HUES64 (cell line): ENCODE measurements around the gene FBXL7.

Experiments
- H3K27ac ChIP-seq: 2 replicates; pipeline ENCODE4 v1.7.0; 2013; ENCODE audit warnings: low read depth, low read length, inconsistent platforms
- H3K27me3 ChIP-seq: 2 replicates; pipeline ENCODE4 v1.6.1; 2013; ENCODE audit warnings: mild to moderate bottlenecking, low read length; ENCODE audit not compliant: insufficient read depth
- H3K36me3 ChIP-seq: 2 replicates; pipeline ENCODE4 v1.6.1; 2013; ENCODE audit warnings: mild to moderate bottlenecking, low read length; ENCODE audit not compliant: insufficient read depth
- H3K4me1 ChIP-seq: 2 replicates; pipeline ENCODE4 v1.6.1; 2013; ENCODE audit warnings: mild to moderate bottlenecking, low read length, moderate library complexity; ENCODE audit not compliant: insufficient read depth
- H3K4me3 ChIP-seq: 2 replicates; pipeline ENCODE4 v1.5.1; 2013; ENCODE audit warnings: mild to moderate bottlenecking, low read length, moderate library complexity
- H3K9ac ChIP-seq: 2 replicates; pipeline ENCODE4 v1.6.1; 2013; ENCODE audit warnings: mild to moderate bottlenecking, low read depth, low read length
- H3K9me3 ChIP-seq: 2 replicates; pipeline ENCODE4 v1.6.1; 2013; ENCODE audit warnings: low read depth, low read length; ENCODE audit not compliant: insufficient read depth
- WGBS: fragments of 150-250, 120-280 bp; methylation state at CpG from one replicate; pipeline ENCODE4 v1.1.7; 2013; ENCODE audit warnings: missing lambda C conversion rate; 5-methylcytosine and 5-hydroxymethylcytosine counted together

FBXL7 gene

DNA sequence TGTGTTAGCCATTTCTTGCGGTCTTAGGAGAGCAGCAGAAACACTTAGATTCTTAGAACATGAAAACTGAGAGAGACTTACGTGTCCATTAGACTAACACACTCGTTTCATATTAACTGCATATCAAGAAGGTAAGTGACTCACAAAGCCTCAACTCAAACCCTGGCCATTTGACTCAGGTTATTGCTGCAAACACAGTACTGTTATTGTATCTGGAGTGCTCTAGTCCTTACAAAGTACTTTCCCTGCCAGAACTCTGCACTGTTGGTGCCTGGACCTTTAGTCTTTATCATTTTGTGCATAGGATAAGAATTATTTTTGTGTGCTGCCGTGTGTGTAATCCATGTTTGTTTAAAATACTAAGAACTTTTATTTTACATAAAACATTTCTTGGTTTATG is 155.7 kb downstream of the FBXL7 start:
- Histone ChIP-seq H3K36me3 (no peaks in the 10 kb centered on the region), H3K27me3 (no peaks in the 10 kb centered on the region), H3K4me1 (peaks cover 11% of the 10 kb centered on the region; the same call in 1 of the 2 replicates), H3K9me3 (no peaks in the 10 kb centered on the region), H3K4me3 (no peak overlapping the region), H3K27ac (no peak overlapping the region), H3K9ac (no peak overlapping the region)
- WGBS, result 96% methylated on average over 3 of the region's 4 CpGs

DNA sequence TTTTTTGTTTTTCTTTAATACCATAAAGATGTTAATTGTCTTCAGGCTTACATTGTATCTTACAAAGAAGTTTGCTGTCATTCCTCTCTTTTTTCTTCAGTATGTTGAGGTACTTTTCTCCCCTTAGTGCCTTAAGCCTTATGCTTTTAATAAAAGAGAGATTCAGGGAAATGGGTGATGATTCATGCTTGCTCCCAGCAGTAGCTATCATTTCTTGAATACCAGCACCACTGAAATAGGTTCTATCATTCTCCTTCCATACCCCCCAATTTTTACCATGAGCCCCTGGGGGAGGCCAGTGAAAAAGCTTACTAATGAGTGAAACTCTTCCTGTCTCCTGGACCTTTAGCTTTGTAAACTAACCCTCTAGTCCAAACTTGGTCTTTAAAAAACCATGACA is 165.0 kb downstream of the FBXL7 start:
- Histone ChIP-seq H3K4me1 (peaks cover 5% of the 10 kb centered on the region), H3K27me3 (no peaks in the 10 kb centered on the region), H3K27ac (no peak overlapping the region), H3K9ac (no peak overlapping the region), H3K4me3 (no peak overlapping the region), H3K36me3 (no peaks in the 10 kb centered on the region), H3K9me3 (peaks cover 8% of the 10 kb centered on the region; the same call in 1 of the 2 replicates)

DNA sequence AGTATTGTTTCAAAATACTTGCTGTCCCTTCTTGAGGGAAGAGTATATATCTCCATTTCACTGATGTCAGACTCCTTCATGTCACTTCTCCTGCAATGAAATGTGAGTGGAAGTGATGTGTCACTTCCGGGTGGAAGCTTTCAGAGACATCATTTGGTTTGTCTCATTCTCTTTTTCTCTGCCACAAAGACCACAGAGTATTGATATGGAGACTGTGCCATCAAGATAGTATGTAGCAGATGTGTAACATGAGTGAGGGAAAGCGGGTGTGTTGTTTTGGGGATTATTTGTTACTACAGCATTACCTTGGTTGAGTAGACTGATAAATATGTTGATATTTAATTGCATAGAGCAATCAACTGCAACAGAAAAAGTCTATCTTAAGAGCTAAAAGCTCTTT is 169.8 kb downstream of the FBXL7 start:
- WGBS, result 98% methylated on average over 2 of the region's 2 CpGs
- peaks cover 26% of the 10 kb centered on the region for H3K4me1 ChIP-seq
- H3K36me3 ChIP-seq, result no peaks in the 10 kb centered on the region

DNA sequence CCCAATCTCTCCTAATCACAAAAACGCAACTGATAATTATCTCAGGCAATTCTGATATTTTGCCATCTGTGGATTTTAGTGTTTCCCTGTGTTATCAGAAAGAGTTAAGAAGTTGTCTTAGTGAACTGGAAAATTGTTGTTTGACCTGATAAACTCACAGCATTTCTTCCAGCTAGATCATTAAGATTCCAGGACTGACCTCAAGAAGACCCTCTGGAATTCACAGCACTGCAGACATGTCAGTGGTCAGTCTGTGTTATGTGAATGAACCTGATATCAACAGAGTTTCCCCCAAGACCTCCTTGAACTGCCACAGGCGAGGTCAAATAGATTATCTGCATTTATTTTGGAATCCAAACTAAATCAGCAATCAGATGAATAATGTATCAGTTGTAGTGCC is 174.7 kb downstream of the FBXL7 start:
- Histone ChIP-seq H3K27ac (no peak overlapping the region), H3K36me3 (no peaks in the 10 kb centered on the region), H3K4me3 (no peak overlapping the region), H3K27me3 (no peaks in the 10 kb centered on the region), H3K9me3 (no peaks in the 10 kb centered on the region), H3K9ac (no peak overlapping the region), H3K4me1 (peaks cover 35% of the 10 kb centered on the region)
- WGBS, result 40% methylated on average over 1 of the region's 2 CpGs

More for the DNA sequence above, 169.8 kb downstream of the FBXL7 start:
- Histone ChIP-seq H3K27me3 (no peaks in the 10 kb centered on the region), H3K4me3 (no peak overlapping the region), H3K27ac (no peak overlapping the region), H3K9ac (no peak overlapping the region), H3K9me3 (no peaks in the 10 kb centered on the region)

DNA sequence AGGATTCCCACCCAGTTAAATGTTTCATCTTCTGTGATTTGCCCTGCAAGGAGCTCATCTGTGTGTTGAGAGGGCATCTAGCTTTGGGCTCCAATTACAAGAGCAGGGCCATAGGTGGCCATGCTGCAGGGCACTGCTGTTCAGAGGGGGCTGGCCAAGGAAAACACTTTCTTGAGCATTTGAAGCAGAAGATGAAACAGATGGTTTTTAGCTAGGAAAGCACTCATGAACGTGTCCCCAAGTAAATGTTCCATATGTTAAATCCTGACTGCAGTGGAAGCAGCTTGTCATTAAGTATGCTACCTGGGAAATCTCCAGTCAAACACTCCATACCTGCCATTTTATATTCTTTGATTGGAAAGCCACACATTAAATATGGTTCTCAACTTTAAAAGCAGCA is 176.6 kb downstream of the FBXL7 start:
- H3K27me3 ChIP-seq, result no peaks in the 10 kb centered on the region
- WGBS, result 88% methylated on average over 1 of the region's 1 CpG
- no peaks in the 10 kb centered on the region for H3K9me3 ChIP-seq
- peaks cover 27% of the 10 kb centered on the region for H3K4me1 ChIP-seq
- H3K27ac ChIP-seq, result no peak overlapping the region
- no peaks in the 10 kb centered on the region for H3K36me3 ChIP-seq
- H3K9ac ChIP-seq, result no peak overlapping the region
- H3K4me3 ChIP-seq, result no peak overlapping the region

DNA sequence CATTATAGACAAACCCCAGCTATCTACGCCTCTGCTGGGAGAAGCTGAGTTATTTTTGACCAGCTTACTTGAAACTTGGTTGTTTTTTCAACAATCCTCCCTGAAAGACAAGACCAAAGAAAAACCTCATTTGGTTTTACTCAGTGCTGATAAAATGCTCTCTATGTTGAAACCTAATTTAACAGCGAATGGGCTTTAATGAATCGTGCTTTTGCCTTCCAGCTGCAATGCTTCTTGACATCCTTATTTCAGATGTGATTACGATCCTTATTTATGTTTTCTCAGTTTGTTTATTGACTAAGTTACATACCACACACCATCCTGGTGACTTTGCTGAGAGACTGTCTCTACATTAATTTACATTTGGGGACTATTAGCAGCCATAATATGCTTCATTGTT is 179.2 kb downstream of the FBXL7 start:
- Histone ChIP-seq H3K9ac (no peak overlapping the region), H3K27me3 (no peaks in the 10 kb centered on the region)
- 98% methylated on average over 4 of the region's 4 CpGs for WGBS

DNA sequence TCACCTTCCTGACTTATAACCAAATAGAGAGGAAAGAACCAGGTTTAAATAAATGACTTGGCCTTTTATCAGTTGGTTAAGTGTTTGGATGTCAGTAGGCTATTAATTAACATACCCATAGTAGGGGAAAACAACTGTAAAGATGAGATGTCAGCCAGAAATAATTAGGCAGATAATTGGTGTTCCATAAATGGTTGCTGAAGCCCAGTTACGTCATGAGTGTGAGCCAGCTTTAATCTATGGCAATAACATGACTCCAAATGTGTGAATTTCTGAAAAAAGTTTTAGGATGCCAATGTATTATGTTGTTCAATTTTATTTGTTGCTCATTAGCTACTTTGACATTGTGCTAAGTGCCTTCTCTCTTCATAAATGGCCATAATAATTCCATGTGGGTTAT is 180.5 kb downstream of the FBXL7 start:
- WGBS, result 88% methylated on average over 1 of the region's 1 CpG
- no peak overlapping the region for H3K27ac ChIP-seq
- no peaks in the 10 kb centered on the region for H3K9me3 ChIP-seq
- no peaks in the 10 kb centered on the region for H3K36me3 ChIP-seq
- H3K4me3 ChIP-seq, result no peak overlapping the region
- peaks cover 13% of the 10 kb centered on the region for H3K4me1 ChIP-seq
- no peaks in the 10 kb centered on the region for H3K27me3 ChIP-seq
- H3K9ac ChIP-seq, result no peak overlapping the region

More for the DNA sequence above, 179.2 kb downstream of the FBXL7 start:
- Histone ChIP-seq H3K4me1 (peaks cover 23% of the 10 kb centered on the region), H3K4me3 (no peak overlapping the region), H3K9me3 (no peaks in the 10 kb centered on the region), H3K27ac (no peak overlapping the region), H3K36me3 (no peaks in the 10 kb centered on the region)

DNA sequence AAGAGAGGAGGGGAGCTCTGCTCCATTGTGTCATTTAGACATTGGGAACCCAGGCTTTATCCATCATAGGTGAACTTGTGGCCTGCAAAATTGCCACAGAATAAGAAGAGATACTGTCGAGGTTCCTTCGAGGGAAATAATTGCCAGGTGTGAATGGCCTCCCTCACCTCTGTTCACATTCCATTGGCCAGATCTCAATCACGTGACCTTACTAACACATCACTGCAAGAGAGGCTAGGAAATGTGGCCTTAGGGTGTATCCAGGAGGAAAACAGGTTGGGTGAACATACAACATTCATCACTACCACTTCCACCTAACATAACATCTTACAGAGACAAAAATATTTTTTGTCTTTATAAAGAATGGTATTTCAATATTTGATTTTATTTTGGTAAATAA is 182.1 kb downstream of the FBXL7 start:
- Histone ChIP-seq H3K9me3 (no peaks in the 10 kb centered on the region), H3K4me1 (peaks cover 6% of the 10 kb centered on the region; the same call in 1 of the 2 replicates), H3K27me3 (no peaks in the 10 kb centered on the region), H3K36me3 (no peaks in the 10 kb centered on the region), H3K9ac (no peak overlapping the region), H3K27ac (no peak overlapping the region), H3K4me3 (no peak overlapping the region)
- WGBS, result 97% methylated on average over 2 of the region's 3 CpGs

DNA sequence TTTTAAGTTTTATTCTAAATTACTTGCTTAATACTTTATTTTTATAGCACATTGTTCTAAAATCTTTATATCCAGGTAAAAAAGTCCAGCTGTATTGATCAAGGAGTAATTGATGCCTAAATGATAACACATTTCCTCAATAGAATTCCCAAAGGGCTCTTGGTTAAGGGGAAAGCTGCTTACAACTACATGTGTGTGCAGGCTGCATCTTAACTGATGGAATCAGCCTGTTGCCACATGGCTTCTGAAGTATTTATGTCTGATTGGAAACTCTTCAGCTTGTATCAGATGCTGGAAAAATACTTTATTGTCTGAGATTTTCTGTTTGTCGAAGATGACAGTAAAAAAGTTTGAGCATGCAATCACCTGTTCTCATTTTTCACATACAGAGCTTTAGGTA is 182.6 kb downstream of the FBXL7 start:
- H3K27ac ChIP-seq, result no peak overlapping the region
- 100% methylated on average over 1 of the region's 1 CpG for whole genome bisulfite sequencing
- H3K27me3 ChIP-seq, result no peaks in the 10 kb centered on the region
- no peak overlapping the region for H3K4me3 ChIP-seq
- H3K9me3 ChIP-seq, result no peaks in the 10 kb centered on the region
- H3K9ac ChIP-seq, result no peak overlapping the region
- H3K36me3 ChIP-seq, result no peaks in the 10 kb centered on the region
- H3K4me1 ChIP-seq, result peaks cover 6% of the 10 kb centered on the region; the same call in 1 of the 2 replicates

DNA sequence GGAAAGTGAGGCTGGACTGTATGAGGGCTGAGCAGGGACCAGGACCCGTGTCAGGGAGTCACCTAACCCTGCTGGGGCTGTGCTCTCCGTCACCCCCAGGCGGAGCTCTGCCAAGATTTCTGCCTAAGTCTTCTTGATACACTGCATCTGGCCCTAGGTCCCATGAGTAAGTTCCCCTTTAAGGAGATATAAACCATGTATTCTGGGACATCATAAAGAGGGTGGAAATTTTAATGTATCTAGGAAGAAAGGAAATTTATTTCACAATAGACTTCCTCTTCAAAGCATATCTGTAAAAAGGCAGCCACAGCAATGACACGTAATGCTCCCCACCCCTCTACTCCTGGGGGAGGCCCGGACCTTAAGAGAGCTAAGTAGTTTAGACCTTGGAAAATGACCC is 183.4 kb downstream of the FBXL7 start:
- no peaks in the 10 kb centered on the region for H3K9me3 ChIP-seq
- no peaks in the 10 kb centered on the region for H3K27me3 ChIP-seq
- WGBS, result 67% methylated on average over 5 of the region's 5 CpGs
- no peak overlapping the region for H3K4me3 ChIP-seq
- H3K27ac ChIP-seq, result no peak overlapping the region
- H3K36me3 ChIP-seq, result no peaks in the 10 kb centered on the region
- H3K9ac ChIP-seq, result no peak overlapping the region
- peaks cover 6% of the 10 kb centered on the region; the same call in 1 of the 2 replicates for H3K4me1 ChIP-seq

DNA sequence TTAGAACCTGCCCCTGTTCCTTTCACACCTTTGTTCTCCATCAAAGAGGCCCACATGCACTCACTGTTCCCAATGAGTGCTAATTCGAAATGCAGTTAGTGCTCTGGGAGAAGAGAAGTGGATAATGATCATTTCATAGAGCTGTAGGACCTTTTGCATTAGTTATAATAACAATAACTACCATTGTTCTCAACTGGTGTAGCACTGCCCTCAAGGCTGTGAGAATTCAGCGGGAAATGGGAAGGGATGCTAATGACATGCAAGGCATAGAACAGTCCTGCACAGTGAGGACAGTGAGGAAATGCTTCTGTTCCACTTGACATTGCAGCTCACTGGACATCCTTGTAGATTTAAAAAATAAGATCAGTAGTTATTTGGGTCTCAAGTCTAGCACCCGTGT is 187.4 kb downstream of the FBXL7 start:
- H3K9me3 ChIP-seq, result no peaks in the 10 kb centered on the region
- no peak overlapping the region for H3K27ac ChIP-seq
- no peak overlapping the region for H3K9ac ChIP-seq
- H3K4me3 ChIP-seq, result no peak overlapping the region
- no peaks in the 10 kb centered on the region for H3K36me3 ChIP-seq
- WGBS, result 87% methylated on average over 2 of the region's 3 CpGs
- peaks cover 6% of the 10 kb centered on the region; the same call in 1 of the 2 replicates for H3K4me1 ChIP-seq
- H3K27me3 ChIP-seq, result no peaks in the 10 kb centered on the region

DNA sequence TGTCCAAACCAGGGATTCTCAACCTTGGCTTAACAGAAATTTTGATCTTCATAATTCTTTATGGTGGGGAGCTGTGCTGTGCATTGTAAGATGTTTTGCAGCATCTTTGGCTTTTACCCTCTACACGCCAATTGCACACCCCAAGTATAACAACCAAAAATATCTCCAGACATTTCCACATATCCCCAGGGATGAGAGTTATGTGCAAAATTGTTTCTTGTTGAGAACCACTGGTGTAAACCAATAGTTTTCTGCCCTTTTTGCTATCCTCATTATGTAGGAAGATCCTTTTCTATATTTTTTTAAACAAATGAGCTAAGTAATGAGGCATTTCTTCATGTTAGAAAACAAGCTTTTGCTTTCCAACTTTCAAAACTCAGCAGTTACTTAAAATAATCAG is 189.9 kb downstream of the FBXL7 start:
- H3K36me3 ChIP-seq, result no peaks in the 10 kb centered on the region

More for the DNA sequence above, 189.9 kb downstream of the FBXL7 start:
- Histone ChIP-seq H3K9ac (no peak overlapping the region), H3K4me3 (no peak overlapping the region), H3K9me3 (no peaks in the 10 kb centered on the region), H3K4me1 (peaks cover 14% of the 10 kb centered on the region), H3K27ac (no peak overlapping the region), H3K27me3 (no peaks in the 10 kb centered on the region)
- 83% methylated on average over 1 of the region's 1 CpG for WGBS
